ENCODE data around the gene RBM20. TPM values are rescaled to one million over a fixed set of nuclear protein-coding genes. Genes with fewer than 3 reads are reported as not detected.

Gene RBM20
- total RNA-seq, 1 experiment from 2014 or later: 0.17 TPM

DNA sequence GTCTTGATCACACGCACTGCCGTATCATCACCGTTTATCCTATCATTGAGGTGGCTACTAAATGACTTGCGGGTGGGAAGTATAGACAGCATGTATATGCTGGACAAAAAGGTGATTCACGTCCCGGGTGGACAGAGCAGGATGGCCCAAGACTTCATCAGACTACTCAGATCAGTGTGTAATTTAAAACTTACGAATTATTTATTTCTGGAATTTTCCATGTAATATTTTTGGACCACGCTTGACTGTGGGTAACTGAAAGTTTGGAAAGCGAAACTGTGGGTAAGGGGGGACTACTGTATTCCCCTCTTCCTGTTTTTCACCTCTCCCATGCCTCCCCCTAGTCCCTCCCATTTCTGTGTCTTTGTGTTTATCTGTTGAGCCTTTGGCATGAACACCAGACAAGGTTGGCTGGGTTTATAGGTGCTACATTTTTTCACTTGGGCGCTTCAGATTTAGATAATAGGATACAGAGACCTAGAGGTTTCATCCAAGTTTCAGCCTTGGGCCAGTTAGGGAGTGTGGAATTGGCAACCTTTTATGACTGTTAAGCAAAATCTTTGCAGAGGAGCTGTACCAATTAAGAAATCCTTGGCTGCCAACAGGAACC is 55.8 kb downstream of the RBM20 start:
- Mint-ChIP-seq H3K27ac (no peak overlapping the region), H3K4me1 (peaks cover 22 to 23% of the 10 kb centered on the region in 2 experiments), H3K4me3 (no peak overlapping the region), H3K9me3 (no peaks in the 10 kb centered on the region), H3K36me3 (ENCODE audit: insufficient read depth in 1 of 3, low read depth in 3 of 3) (no peaks in the 10 kb centered on the region), H3K27me3 (ENCODE audit: low read depth) (no peaks in the 10 kb centered on the region; the same call in 1 of the 2 replicates)
- Histone ChIP-seq H3K27me3 (ENCODE audit: insufficient read depth, low read length) (no peaks in the 10 kb centered on the region), H3K4me1 (ENCODE audit: insufficient read depth, low read length) (peaks cover 5% of the 10 kb centered on the region; the same call in 1 of the 2 replicates), H3K18ac (ENCODE audit: insufficient read length, low read depth, low read length) (no peak overlapping the region), H2BK120ac (ENCODE audit: low read depth, low read length, poor library complexity, severe bottlenecking) (no peak overlapping the region), H4K8ac (replicated peaks; ENCODE audit: insufficient read length, low read depth, low read length) (no peak overlapping the region), H4K20me1 (ENCODE audit: control insufficient read depth, insufficient read depth, insufficient read length) (no peaks in the 10 kb centered on the region), H3K23ac (ENCODE audit: insufficient read length, low read depth, low read length) (no peak overlapping the region), H2BK5ac (ENCODE audit: insufficient read length, low read length) (no peak overlapping the region), H3K9me3 (ENCODE audit: control insufficient read depth, low read depth, low read length) (no peaks in the 10 kb centered on the region), H2BK20ac (ENCODE audit: low read depth, low read length, poor library complexity, severe bottlenecking) (no peak overlapping the region), H4K91ac (ENCODE audit: insufficient read length, low read depth, low read length) (no peak overlapping the region), H3K79me1 (ENCODE audit: insufficient read depth, low read depth, low read length, poor library complexity, severe bottlenecking) (no peaks in the 10 kb centered on the region), H3K4me2 (ENCODE audit: insufficient read depth, insufficient read length, low read length) (no peak overlapping the region), H2BK12ac (ENCODE audit: insufficient read length, low read depth, low read length) (no peak overlapping the region), H4K5ac (ENCODE audit: insufficient read length, low read depth, low read length) (no peak overlapping the region), H3K9ac (ENCODE audit: extremely low read depth, insufficient read length, low read length) (no peak overlapping the region), H3K56ac (ENCODE audit: insufficient read length, low read depth, low read length) (no peak overlapping the region), H3T11ph (ENCODE audit: low read length) (no peak overlapping the region), H3K14ac (ENCODE audit: insufficient read depth, low read length) (no peak overlapping the region), H3K23me2 (ENCODE audit: insufficient read length, low read depth, low read length, poor library complexity, severe bottlenecking) (no peaks in the 10 kb centered on the region), H2AK5ac (ENCODE audit: insufficient read length, low read length) (no peak overlapping the region), H3K27ac (ENCODE audit: insufficient read length, low read depth, low read length) (no peak overlapping the region), H3K4ac (ENCODE audit: low read depth, low read length) (no peak overlapping the region), H2AFZ (ENCODE audit: low read length) (no peak overlapping the region), H2BK15ac (ENCODE audit: low read depth, low read length) (no peak overlapping the region), H3K79me2 (ENCODE audit: insufficient read depth, low read length) (no peaks in the 10 kb centered on the region)
- no CpG with 5 or more reads among the region's 10 CpGs for WGBS (ENCODE audit: extremely low coverage, insufficient read length, low lambda C conversion rate)
- no peak for DNase-seq
- TF ChIP-seq, protein P1, sequence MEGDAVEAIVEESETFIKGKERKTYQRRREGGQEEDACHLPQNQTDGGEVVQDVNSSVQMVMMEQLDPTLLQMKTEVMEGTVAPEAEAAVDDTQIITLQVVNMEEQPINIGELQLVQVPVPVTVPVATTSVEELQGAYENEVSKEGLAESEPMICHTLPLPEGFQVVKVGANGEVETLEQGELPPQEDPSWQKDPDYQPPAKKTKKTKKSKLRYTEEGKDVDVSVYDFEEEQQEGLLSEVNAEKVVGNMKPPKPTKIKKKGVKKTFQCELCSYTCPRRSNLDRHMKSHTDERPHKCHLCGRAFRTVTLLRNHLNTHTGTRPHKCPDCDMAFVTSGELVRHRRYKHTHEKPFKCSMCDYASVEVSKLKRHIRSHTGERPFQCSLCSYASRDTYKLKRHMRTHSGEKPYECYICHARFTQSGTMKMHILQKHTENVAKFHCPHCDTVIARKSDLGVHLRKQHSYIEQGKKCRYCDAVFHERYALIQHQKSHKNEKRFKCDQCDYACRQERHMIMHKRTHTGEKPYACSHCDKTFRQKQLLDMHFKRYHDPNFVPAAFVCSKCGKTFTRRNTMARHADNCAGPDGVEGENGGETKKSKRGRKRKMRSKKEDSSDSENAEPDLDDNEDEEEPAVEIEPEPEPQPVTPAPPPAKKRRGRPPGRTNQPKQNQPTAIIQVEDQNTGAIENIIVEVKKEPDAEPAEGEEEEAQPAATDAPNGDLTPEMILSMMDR (conservative IDR thresholded peaks at IDR 0.05): no peak
